Measurements from ENCODE around the gene SPRY4. TPM values are rescaled to one million over a fixed set of nuclear protein-coding genes. Genes with fewer than 3 reads are reported as not detected.
A peak's percentile ranks its signal among the peaks of the same experiment; 100 is the strongest.

The SPRY4 gene
- total and polyA plus RNA-seq, 8 donors: 1.5 to 6.3 (median 2.9) TPM

DNA sequence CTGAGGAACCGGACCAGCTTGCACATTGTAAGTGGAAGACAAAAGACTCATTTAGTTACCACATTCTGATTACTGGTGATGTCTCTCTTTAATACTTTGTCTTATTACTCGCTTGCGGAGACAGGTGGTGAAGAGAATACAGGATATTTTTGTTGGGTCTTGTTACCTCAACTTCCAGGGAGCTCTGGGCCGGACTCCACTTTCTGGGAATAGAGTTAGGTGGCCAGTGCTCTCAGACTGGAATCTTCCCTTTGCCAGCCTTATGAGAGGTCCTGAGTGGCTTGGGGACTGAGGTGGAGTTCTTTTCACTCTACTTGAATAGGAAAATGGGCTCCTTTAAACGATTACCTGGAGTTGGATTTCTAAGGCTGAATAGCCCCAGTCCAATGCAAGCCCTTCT is 33.3 kb upstream of the SPRY4 start:
- Histone ChIP-seq H3K4me1 (peaks cover 0 to 12% (median 0%) of the 10 kb centered on the region in 3 donors), H3K4me3 (no peak overlapping the region), H3K27ac (peak overlapping the region in 1 of 4 donors; percentile 92), H3K36me3 (no peaks in the 10 kb centered on the region), H3K27me3 (peaks cover 0 to 3% (median 0%) of the 10 kb centered on the region in 4 donors), H3K9me3 (no peaks in the 10 kb centered on the region)
- WGBS, 2 donors: 80 to 83% methylated on average over 5 of the region's 5 CpGs
- FAIRE-seq (no peak), ATAC-seq (no peak), DNase-seq (no peak)
- intact Hi-C loops (cut with DNase I): no loop called here
- TF ChIP-seq, protein P1, sequence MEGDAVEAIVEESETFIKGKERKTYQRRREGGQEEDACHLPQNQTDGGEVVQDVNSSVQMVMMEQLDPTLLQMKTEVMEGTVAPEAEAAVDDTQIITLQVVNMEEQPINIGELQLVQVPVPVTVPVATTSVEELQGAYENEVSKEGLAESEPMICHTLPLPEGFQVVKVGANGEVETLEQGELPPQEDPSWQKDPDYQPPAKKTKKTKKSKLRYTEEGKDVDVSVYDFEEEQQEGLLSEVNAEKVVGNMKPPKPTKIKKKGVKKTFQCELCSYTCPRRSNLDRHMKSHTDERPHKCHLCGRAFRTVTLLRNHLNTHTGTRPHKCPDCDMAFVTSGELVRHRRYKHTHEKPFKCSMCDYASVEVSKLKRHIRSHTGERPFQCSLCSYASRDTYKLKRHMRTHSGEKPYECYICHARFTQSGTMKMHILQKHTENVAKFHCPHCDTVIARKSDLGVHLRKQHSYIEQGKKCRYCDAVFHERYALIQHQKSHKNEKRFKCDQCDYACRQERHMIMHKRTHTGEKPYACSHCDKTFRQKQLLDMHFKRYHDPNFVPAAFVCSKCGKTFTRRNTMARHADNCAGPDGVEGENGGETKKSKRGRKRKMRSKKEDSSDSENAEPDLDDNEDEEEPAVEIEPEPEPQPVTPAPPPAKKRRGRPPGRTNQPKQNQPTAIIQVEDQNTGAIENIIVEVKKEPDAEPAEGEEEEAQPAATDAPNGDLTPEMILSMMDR (IDR thresholded peaks at IDR 0.05): no peak

DNA sequence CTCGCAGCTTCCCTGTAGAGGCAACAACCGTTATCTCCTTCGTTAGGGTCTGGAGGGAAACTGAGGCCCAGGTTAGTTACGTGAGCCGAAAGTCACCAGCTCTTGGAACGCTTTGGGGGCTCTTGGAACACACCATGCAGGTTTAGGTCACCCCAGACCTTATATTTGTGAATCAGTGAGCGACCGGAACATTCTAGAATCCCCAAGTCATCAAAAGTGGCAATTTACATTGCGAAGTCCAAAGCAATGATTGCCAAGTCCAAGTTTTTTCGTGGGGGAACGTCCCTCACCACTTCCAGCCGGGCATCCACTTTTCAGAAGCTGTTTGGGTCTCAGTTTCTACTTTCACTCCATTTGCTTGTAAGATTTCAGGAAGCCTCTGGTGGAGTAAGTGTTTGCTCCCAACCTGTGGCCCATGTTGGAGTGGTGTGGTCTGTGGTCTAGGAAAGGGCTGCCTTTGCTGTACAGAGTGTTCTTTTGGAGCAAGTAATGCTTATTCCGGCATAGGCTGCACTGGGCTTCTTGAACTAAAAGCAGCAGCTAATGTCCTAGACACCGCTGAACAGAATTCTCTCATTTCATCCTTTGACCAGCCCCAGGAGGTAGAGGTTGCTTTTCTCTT is 32.8 kb upstream of the SPRY4 start:
- TF ChIP-seq, protein P1 (IDR thresholded peaks at IDR 0.05): no peak
- intact Hi-C loops (cut with DNase I): no loop called here
- WGBS, 2 donors: 40 to 42% methylated on average over 14 of the region's 14 CpGs
- H3K4me3 ChIP-seq: peak overlapping the region; percentile 42 to 69 (median 58)
- FAIRE-seq (no peak), ATAC-seq (no peak), DNase-seq (peak in 1 of 6 donors; percentile 20)
- no peaks in the 10 kb centered on the region for H3K36me3 ChIP-seq
- H3K27me3 ChIP-seq: peaks cover 0 to 3% (median 0%) of the 10 kb centered on the region in 4 donors
- H3K9me3 ChIP-seq: no peaks in the 10 kb centered on the region
- peaks cover 0 to 9% (median 0%) of the 10 kb centered on the region in 3 donors for H3K4me1 ChIP-seq
- peak overlapping the region; percentile 83 to 92 (median 90) for H3K27ac ChIP-seq

DNA sequence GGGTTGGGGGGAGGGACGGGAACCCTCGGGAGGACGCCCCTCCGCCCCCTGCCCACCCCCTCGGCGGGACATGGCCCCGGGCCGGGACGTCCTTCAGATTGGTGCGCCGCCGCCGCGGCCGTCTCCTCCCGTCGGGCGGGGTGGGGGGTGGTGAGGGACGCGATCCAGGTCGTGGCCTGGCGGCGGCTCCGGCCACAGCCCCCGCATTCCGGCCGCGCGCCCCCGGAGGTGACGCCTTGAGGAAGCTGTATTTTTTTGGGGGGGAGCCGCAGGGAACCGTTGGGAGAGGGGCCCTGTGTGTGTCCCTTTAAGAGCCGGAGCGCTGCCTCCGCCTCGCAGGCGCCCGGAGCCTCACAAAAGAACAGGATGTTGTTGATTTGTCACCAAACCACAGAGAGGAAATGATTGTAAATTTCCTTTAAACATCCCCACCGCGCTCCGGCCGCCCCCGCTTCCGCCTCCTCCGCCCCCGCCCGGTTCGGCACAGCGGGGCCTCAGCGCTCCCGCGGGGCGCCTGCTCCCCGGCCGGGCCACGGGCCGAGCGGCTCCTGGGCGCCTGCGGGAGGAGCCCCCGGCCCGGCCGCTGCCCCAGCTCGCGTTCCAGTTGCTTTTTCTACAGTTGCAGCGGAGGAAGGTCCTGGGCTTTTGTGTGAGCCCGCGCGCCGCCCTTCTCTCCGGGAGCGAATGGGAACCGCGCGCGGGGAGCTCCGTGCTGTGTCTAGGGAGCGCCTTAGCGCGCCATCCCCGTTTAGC is 32.1 kb upstream of the SPRY4 start:
- 0 to 1% methylated on average over 62 to 82 of the region's 82 CpGs for WGBS, 2 donors
- Histone ChIP-seq H3K27me3 (peaks cover 0 to 3% (median 0%) of the 10 kb centered on the region in 4 donors), H3K27ac (peak overlapping the region; percentile 83 to 92 (median 90)), H3K4me1 (peaks cover 0 to 6% (median 0%) of the 10 kb centered on the region in 3 donors), H3K4me3 (peak overlapping the region; percentile 42 to 69 (median 58)), H3K36me3 (no peaks in the 10 kb centered on the region), H3K9me3 (no peaks in the 10 kb centered on the region)
- FAIRE-seq: no peak
- TF ChIP-seq, protein P1 (IDR thresholded peaks at IDR 0.05): no peak
- peak; percentile 52 to 81 (median 68) for DNase-seq
- intact Hi-C loops (cut with DNase I): no loop called here
- ATAC-seq: peak; percentile 67 to 85 (median 80)

DNA sequence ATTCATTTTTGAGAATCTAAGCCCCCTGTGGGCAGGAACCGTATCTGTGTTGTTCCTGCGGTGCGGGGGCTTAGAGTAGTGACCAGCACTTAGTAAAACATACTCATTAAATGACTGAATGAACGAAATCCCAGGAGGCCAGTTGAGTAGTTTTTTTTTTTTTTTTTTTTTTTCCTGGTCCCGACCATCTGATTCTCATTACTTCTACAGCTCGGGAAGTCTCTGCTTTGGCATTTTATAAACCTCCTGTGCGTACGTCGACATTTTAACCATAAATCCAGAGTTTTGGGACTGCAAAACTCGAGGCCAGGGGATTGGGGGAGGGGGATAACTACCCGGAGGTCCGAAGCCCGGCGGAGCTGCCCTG is 31.5 kb upstream of the SPRY4 start:
- 7 to 9% methylated on average over 14 of the region's 14 CpGs for WGBS, 2 donors
- Histone ChIP-seq H3K4me1 (peaks cover 0 to 6% (median 0%) of the 10 kb centered on the region in 3 donors), H3K27me3 (peaks cover 0 to 3% (median 0%) of the 10 kb centered on the region in 4 donors), H3K36me3 (no peaks in the 10 kb centered on the region), H3K4me3 (peak overlapping the region; percentile 42 to 69 (median 58)), H3K27ac (peak overlapping the region; percentile 83 to 92 (median 90)), H3K9me3 (no peaks in the 10 kb centered on the region)
- TF ChIP-seq, protein P1 (IDR thresholded peaks at IDR 0.05): no peak
- intact Hi-C loops (cut with DNase I): no loop called here
- no peak for ATAC-seq
- FAIRE-seq: no peak
- DNase-seq: no peak
